ENCODE data around the gene TLL1. TPM values are rescaled to one million over a fixed set of nuclear protein-coding genes. Genes with fewer than 3 reads are reported as not detected.

Gene TLL1
- total and polyA plus RNA-seq, 4 donors = 0.04 to 0.25 (median 0.05) TPM; not detected in 1

DNA sequence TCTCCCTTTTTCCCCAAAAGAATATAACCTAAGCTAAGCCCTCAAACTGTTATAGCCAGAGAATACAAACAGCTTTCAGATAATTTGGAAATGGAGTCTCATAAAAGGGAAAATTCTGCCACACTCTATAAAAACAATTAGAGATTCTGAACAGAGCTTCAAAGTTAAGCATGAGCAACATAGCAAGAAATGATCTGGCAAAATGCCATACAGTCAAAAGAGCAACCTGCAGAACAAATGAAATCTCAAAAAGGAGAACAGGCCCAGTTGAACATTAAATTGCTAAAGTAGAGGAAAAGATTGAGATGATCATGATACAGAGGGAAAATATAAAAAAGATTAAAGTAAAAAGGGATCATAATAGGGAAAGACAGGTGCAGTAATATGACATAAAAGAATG lies 250.5 kb downstream of the TLL1 start:
- Histone ChIP-seq H3K36me3 (ENCODE audit: control insufficient read depth in 4 of 4, insufficient read depth in 3 of 4, low read depth in 1 of 4, low read length in 3 of 4) (no peaks in the 10 kb centered on the region), H3K4me1 (ENCODE audit: control insufficient read depth in 4 of 4, insufficient read depth in 4 of 4, low read length in 3 of 4) (no peaks in the 10 kb centered on the region), H3K9ac (ENCODE audit: low read depth in 1 of 2, low read length in 2 of 2) (no peak overlapping the region), H3K27me3 (ENCODE audit: control insufficient read depth in 4 of 4, insufficient read depth in 4 of 4, low read length in 3 of 4) (no peaks in the 10 kb centered on the region), H3K4me3 (ENCODE audit: low read depth in 1 of 3, low read length in 3 of 3) (no peak overlapping the region), H3K27ac (ENCODE audit: low read depth in 1 of 2, low read length in 2 of 2) (no peak overlapping the region), H3K9me3 (ENCODE audit: control insufficient read depth in 4 of 4, low read length in 3 of 4) (no peaks in the 10 kb centered on the region)
- no peak for DNase-seq (ENCODE audit: low spot score)
- no peak for TF ChIP-seq SP1 (IDR thresholded peaks at IDR 0.05)
- no peak for TF ChIP-seq RXRA (IDR thresholded peaks at IDR 0.05)
- no peak for TF ChIP-seq JUND (IDR thresholded peaks at IDR 0.05)
- TF ChIP-seq, protein P1, sequence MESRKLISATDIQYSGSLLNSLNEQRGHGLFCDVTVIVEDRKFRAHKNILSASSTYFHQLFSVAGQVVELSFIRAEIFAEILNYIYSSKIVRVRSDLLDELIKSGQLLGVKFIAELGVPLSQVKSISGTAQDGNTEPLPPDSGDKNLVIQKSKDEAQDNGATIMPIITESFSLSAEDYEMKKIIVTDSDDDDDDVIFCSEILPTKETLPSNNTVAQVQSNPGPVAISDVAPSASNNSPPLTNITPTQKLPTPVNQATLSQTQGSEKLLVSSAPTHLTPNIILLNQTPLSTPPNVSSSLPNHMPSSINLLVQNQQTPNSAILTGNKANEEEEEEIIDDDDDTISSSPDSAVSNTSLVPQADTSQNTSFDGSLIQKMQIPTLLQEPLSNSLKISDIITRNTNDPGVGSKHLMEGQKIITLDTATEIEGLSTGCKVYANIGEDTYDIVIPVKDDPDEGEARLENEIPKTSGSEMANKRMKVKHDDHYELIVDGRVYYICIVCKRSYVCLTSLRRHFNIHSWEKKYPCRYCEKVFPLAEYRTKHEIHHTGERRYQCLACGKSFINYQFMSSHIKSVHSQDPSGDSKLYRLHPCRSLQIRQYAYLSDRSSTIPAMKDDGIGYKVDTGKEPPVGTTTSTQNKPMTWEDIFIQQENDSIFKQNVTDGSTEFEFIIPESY (IDR thresholded peaks at IDR 0.05) = no peak
- no peak for TF ChIP-seq HNF4G (IDR thresholded peaks at IDR 0.05)

DNA sequence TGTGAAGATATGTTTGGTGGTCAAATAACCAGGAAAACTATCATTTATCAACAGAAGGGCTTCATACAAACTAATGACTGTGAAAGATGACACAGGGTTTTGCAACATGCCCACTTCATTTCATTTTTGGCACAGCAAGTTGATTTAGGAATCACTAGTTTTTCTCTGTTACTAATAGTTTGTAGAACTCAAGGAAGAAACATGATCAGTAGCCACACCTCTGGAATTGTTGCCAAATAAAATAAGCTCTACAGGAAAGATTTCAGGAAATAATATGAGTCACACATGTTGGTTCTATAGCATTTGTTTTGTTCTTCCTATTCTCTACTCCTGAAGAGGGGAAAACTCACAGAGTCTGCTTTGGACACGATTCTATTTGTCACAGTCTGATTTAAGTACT lies 255.4 kb downstream of the TLL1 start:
- Histone ChIP-seq H3K27me3 (ENCODE audit: control insufficient read depth in 4 of 4, insufficient read depth in 4 of 4, low read length in 3 of 4) (no peaks in the 10 kb centered on the region), H3K36me3 (ENCODE audit: control insufficient read depth in 4 of 4, insufficient read depth in 3 of 4, low read depth in 1 of 4, low read length in 3 of 4) (no peaks in the 10 kb centered on the region), H3K4me1 (ENCODE audit: control insufficient read depth in 4 of 4, insufficient read depth in 4 of 4, low read length in 3 of 4) (no peaks in the 10 kb centered on the region), H3K9ac (ENCODE audit: low read depth in 1 of 2, low read length in 2 of 2) (no peak overlapping the region), H3K4me3 (ENCODE audit: low read depth in 1 of 3, low read length in 3 of 3) (no peak overlapping the region), H3K27ac (ENCODE audit: low read depth in 1 of 2, low read length in 2 of 2) (no peak overlapping the region), H3K9me3 (ENCODE audit: control insufficient read depth in 4 of 4, low read length in 3 of 4) (no peaks in the 10 kb centered on the region)
- TF ChIP-seq RAD21 (IDR thresholded peaks at IDR 0.05) (no peak), FOXA2 (IDR thresholded peaks at IDR 0.05) (no peak), SP1 (IDR thresholded peaks at IDR 0.05) (no peak), JUND (IDR thresholded peaks at IDR 0.05) (no peak), YY1 (IDR thresholded peaks at IDR 0.05) (no peak), HNF4A (conservative IDR thresholded peaks at IDR 0.05) (no peak), FOXA1 (IDR thresholded peaks at IDR 0.05) (no peak)
- TF ChIP-seq, protein P1 (IDR thresholded peaks at IDR 0.05) = no peak
- TF ChIP-seq, protein P2, sequence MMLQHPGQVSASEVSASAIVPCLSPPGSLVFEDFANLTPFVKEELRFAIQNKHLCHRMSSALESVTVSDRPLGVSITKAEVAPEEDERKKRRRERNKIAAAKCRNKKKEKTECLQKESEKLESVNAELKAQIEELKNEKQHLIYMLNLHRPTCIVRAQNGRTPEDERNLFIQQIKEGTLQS (IDR thresholded peaks at IDR 0.05) = no peak
- TF ChIP-seq, protein P3, sequence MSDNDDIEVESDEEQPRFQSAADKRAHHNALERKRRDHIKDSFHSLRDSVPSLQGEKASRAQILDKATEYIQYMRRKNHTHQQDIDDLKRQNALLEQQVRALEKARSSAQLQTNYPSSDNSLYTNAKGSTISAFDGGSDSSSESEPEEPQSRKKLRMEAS (IDR thresholded peaks at IDR 0.05) = no peak
- TF ChIP-seq, protein P4, sequence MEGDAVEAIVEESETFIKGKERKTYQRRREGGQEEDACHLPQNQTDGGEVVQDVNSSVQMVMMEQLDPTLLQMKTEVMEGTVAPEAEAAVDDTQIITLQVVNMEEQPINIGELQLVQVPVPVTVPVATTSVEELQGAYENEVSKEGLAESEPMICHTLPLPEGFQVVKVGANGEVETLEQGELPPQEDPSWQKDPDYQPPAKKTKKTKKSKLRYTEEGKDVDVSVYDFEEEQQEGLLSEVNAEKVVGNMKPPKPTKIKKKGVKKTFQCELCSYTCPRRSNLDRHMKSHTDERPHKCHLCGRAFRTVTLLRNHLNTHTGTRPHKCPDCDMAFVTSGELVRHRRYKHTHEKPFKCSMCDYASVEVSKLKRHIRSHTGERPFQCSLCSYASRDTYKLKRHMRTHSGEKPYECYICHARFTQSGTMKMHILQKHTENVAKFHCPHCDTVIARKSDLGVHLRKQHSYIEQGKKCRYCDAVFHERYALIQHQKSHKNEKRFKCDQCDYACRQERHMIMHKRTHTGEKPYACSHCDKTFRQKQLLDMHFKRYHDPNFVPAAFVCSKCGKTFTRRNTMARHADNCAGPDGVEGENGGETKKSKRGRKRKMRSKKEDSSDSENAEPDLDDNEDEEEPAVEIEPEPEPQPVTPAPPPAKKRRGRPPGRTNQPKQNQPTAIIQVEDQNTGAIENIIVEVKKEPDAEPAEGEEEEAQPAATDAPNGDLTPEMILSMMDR (IDR thresholded peaks at IDR 0.05; ENCODE audit: low read depth, low read length, missing input control) = no peak
- DNase-seq (ENCODE audit: low spot score) = no peak
- 72% methylated on average over 1 of the region's 1 CpG for WGBS
